Measurements from ENCODE around the gene INSIG2.

Gene INSIG2

GRCh38 chr2:118088051-118089024 lies at the start of gene INSIG2:
Gene INSIG2 (plus strand): TSS chr2:118088471. CDS start chr2:118096557, 8,086 bp downstream.
- Histone ChIP-seq H3K4me3 (ENCODE audit: severe bottlenecking) (peak within 1 kb of the TSS; percentile 45), H3K27ac (ENCODE audit: poor library complexity, severe bottlenecking) (peak within 1 kb of the TSS; percentile 63), H3K36me3 (ENCODE audit: low read depth) (0 out of 2 replicates have a peak, but pooled peaks cover 6% of the 10 kb centered on the region), H3K4me1 (ENCODE audit: insufficient read depth, poor library complexity, severe bottlenecking) (peaks cover 15% of the 10 kb centered on the region), H3K9me3 (ENCODE audit: severe bottlenecking) (no peaks in the 10 kb centered on the region), H3K27me3 (ENCODE audit: insufficient read depth, poor library complexity, severe bottlenecking) (no peaks in the 10 kb centered on the region)
- peak; percentile 98 for DNase-seq (ENCODE audit: low spot score)
- peak; percentile 94 for ATAC-seq (ENCODE audit: low read depth)
- no peak for TF ChIP-seq CTCF (IDR thresholded peaks at IDR 0.05; ENCODE audit: poor library complexity, severe bottlenecking)

DNA sequence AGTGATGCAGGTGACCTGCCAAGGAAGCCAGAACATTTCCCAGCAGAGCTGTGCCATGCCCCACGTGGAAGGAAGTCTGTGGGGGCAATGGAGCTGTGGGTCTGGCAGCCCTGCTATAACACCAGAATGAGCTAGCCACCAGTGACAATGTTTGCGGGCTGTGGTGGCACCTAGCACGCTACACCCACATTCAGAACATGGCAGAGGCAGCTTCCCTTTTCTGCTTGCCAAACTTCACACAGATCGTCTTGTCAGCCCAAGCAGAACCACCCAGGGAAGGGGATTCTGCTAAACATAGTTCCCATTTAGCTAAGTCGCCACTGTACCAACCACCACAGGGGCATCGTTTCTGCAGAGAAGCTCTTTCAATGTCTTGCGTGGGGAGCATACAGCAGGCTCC lies 47.4 kb upstream of the INSIG2 start:
- Histone ChIP-seq H3K27me3 (ENCODE audit: insufficient read depth, poor library complexity, severe bottlenecking) (peaks cover 6% of the 10 kb centered on the region), H3K4me3 (ENCODE audit: severe bottlenecking) (no peak overlapping the region), H3K4me1 (ENCODE audit: insufficient read depth, poor library complexity, severe bottlenecking) (no peaks in the 10 kb centered on the region), H3K36me3 (ENCODE audit: low read depth) (no peaks in the 10 kb centered on the region), H3K27ac (ENCODE audit: poor library complexity, severe bottlenecking) (no peak overlapping the region), H3K9me3 (ENCODE audit: severe bottlenecking) (no peaks in the 10 kb centered on the region)
- ATAC-seq (ENCODE audit: low read depth), result no peak
- DNase-seq (ENCODE audit: low spot score), result no peak
- no peak for TF ChIP-seq CTCF (IDR thresholded peaks at IDR 0.05; ENCODE audit: poor library complexity, severe bottlenecking)

- ATAC-seq (ENCODE audit: low read depth) (no peak), DNase-seq (ENCODE audit: low spot score) (no peak)
- Histone ChIP-seq H3K27ac (ENCODE audit: poor library complexity, severe bottlenecking) (no peak overlapping the region), H3K9me3 (ENCODE audit: severe bottlenecking) (no peaks in the 10 kb centered on the region), H3K4me3 (ENCODE audit: severe bottlenecking) (no peak overlapping the region), H3K4me1 (ENCODE audit: insufficient read depth, poor library complexity, severe bottlenecking) (peaks cover 12% of the 10 kb centered on the region), H3K27me3 (ENCODE audit: insufficient read depth, poor library complexity, severe bottlenecking) (no peaks in the 10 kb centered on the region), H3K36me3 (ENCODE audit: low read depth) (no peaks in the 10 kb centered on the region)
- no peak for TF ChIP-seq CTCF (IDR thresholded peaks at IDR 0.05; ENCODE audit: poor library complexity, severe bottlenecking)
Measured at GRCh38 chr2:118044103-118044716, 44.1 kb upstream of the INSIG2 start.

DNA sequence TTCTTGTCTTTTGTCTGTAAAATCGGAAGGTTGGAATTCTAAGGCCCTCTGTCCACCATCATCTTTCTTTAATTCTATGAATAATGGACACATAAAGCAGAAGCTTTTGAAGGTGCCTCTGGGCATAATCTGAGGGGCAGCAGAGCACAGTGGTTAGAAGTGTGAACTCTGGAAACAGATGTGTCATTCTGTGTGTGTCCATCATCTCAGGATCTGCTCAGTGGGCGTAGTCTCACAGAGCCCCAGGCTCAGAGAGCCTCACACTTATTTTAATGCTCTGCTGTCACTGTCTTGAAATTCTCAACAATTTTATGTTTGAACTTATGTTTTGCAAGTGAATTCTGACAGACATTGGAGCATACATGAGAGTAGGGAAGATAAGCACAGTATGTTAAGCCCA lies 43.4 kb upstream of the INSIG2 start:
- Histone ChIP-seq H3K27ac (ENCODE audit: poor library complexity, severe bottlenecking) (no peak overlapping the region), H3K27me3 (ENCODE audit: insufficient read depth, poor library complexity, severe bottlenecking) (no peaks in the 10 kb centered on the region), H3K4me1 (ENCODE audit: insufficient read depth, poor library complexity, severe bottlenecking) (peaks cover 15% of the 10 kb centered on the region), H3K36me3 (ENCODE audit: low read depth) (no peaks in the 10 kb centered on the region), H3K4me3 (ENCODE audit: severe bottlenecking) (no peak overlapping the region), H3K9me3 (ENCODE audit: severe bottlenecking) (no peaks in the 10 kb centered on the region)
- ATAC-seq (ENCODE audit: low read depth), result no peak
- no peak for TF ChIP-seq CTCF (IDR thresholded peaks at IDR 0.05; ENCODE audit: poor library complexity, severe bottlenecking)
- no peak for DNase-seq (ENCODE audit: low spot score)
